ENCODE data around the gene BNC1.
A peak's percentile ranks its signal among the peaks of the same experiment; 100 is the strongest.

BNC1 gene

GRCh38 chr15:83207660-83208366 is 76.7 kb downstream of the BNC1 start, which contains the start of gene HDGFL3:
Gene HDGFL3, minus strand, starts transcription at chr15:83207823. Its CDS starts 409 bp downstream, at chr15:83207414.
- TF ChIP-seq CTCF (IDR thresholded peaks at IDR 0.05; ENCODE audit: control insufficient read depth, insufficient read depth, low read depth, low read length, missing control alignments) = no peak
- DNase-seq (ENCODE audit: low read depth) = no peak
- peak within 1 kb of the TSS; percentile 89 for H3K4me3 ChIP-seq (ENCODE audit: control insufficient read depth, low read depth, low read length)

- H3K4me3 ChIP-seq (ENCODE audit: control insufficient read depth, low read depth, low read length) = peak overlapping the region; percentile 89
- TF ChIP-seq CTCF (IDR thresholded peaks at IDR 0.05; ENCODE audit: control insufficient read depth, insufficient read depth, low read depth, low read length, missing control alignments) = no peak
- no peak for DNase-seq (ENCODE audit: low read depth)
These were observed 77.3 kb downstream of the BNC1 start for GRCh38 chr15:83207009-83207659.

GRCh38 chr15:83206526-83207008 is 77.9 kb downstream of the BNC1 start:
- DNase-seq (ENCODE audit: low read depth) = no peak
- TF ChIP-seq CTCF (IDR thresholded peaks at IDR 0.05; ENCODE audit: control insufficient read depth, insufficient read depth, low read depth, low read length, missing control alignments) = no peak
- H3K4me3 ChIP-seq (ENCODE audit: control insufficient read depth, low read depth, low read length) = peak overlapping the region; percentile 89

Measured in AG09309 (cell line).